ENCODE measurements around the gene EVC.
"Not testable (repeated sequence)": the region's sequence is repeated elsewhere in the genome, so short reads cannot be mapped to it uniquely, and the experiment has no call there.

EVC gene

GRCh38 chr4:5785806-5786680, 75.0 kb downstream of the EVC start:
- DNase-seq (ENCODE audit: low read depth), result no peak

- DNase-seq (ENCODE audit: low read depth), result no peak
Measured at GRCh38 chr4:5787311-5787710, 76.3 kb downstream of the EVC start.

- DNase-seq (ENCODE audit: low read depth), result no peak
Measured at GRCh38 chr4:5788144-5788543, 77.1 kb downstream of the EVC start.

GRCh38 chr4:5789141-5789540, 78.1 kb downstream of the EVC start:
- no peak for DNase-seq (ENCODE audit: low read depth)

- no peak for DNase-seq (ENCODE audit: low read depth)
Measured at GRCh38 chr4:5790546-5790857, 79.5 kb downstream of the EVC start.

GRCh38 chr4:5791654-5792053, 80.7 kb downstream of the EVC start:
- DNase-seq (ENCODE audit: low read depth), result no peak

- DNase-seq (ENCODE audit: low read depth), result no peak
Measured at GRCh38 chr4:5793514-5793913, 82.5 kb downstream of the EVC start.

GRCh38 chr4:5795580-5795979, 84.6 kb downstream of the EVC start:
- no peak for DNase-seq (ENCODE audit: low read depth)

- no peak for DNase-seq (ENCODE audit: low read depth)
Measured at GRCh38 chr4:5796976-5797375, 86.0 kb downstream of the EVC start.

- DNase-seq (ENCODE audit: low read depth), result no peak
Measured at GRCh38 chr4:5797866-5798265, 86.9 kb downstream of the EVC start.

- no peak for DNase-seq (ENCODE audit: low read depth)
Measured at GRCh38 chr4:5798462-5798861, 87.5 kb downstream of the EVC start.

GRCh38 chr4:5798946-5799345, 87.9 kb downstream of the EVC start:
- no peak for DNase-seq (ENCODE audit: low read depth)

GRCh38 chr4:5799406-5799805, 88.4 kb downstream of the EVC start:
- no peak for DNase-seq (ENCODE audit: low read depth)

- DNase-seq (ENCODE audit: low read depth), result no peak
Measured at GRCh38 chr4:5800496-5800895, 89.5 kb downstream of the EVC start.

GRCh38 chr4:5801696-5802095, 90.7 kb downstream of the EVC start:
- DNase-seq (ENCODE audit: low read depth), result no peak

- DNase-seq (ENCODE audit: low read depth), result no peak
Measured at GRCh38 chr4:5802565-5802964, 91.6 kb downstream of the EVC start.

- DNase-seq (ENCODE audit: low read depth), result no peak
Measured at GRCh38 chr4:5804656-5805055, 93.7 kb downstream of the EVC start.

GRCh38 chr4:5805270-5805669, 94.3 kb downstream of the EVC start:
- DNase-seq (ENCODE audit: low read depth), result no peak

GRCh38 chr4:5808081-5808741, 97.2 kb downstream of the EVC start:
- no peak for DNase-seq (ENCODE audit: low read depth)

GRCh38 chr4:5809216-5809776, 98.3 kb downstream of the EVC start:
- no peak for DNase-seq (ENCODE audit: low read depth)

GRCh38 chr4:5810151-5810550, 99.2 kb downstream of the EVC start:
- DNase-seq (ENCODE audit: low read depth), result no peak

GRCh38 chr4:5810770-5811430, 99.9 kb downstream of the EVC start:
- DNase-seq (ENCODE audit: low read depth), result no peak

- not testable (repeated sequence) for DNase-seq (ENCODE audit: low read depth)
Measured at GRCh38 chr4:5812057-5812456, 101.1 kb downstream of the EVC start.
